ENCODE results near the gene PRDM15.

GRCh38 chr21:41883582-41883981 lies 4.4 kb upstream of the PRDM15 start:
- TF ChIP-seq YY1 (IDR thresholded peaks at IDR 0.05; ENCODE audit: extremely low read depth, insufficient replicate concordance, low read depth, low read length) (no peak), TCF7L2 (IDR thresholded peaks at IDR 0.05; ENCODE audit: borderline replicate concordance, extremely low read depth, insufficient read depth, insufficient read length) (no peak), ZBTB33 (IDR thresholded peaks at IDR 0.05; ENCODE audit: extremely low read depth, insufficient replicate concordance, low read length) (no peak), RAD21 (IDR thresholded peaks at IDR 0.05; ENCODE audit: low read depth) (no peak), REST (IDR thresholded peaks at IDR 0.05; ENCODE audit: low read depth) (no peak), POLR2AphosphoS5 (IDR thresholded peaks at IDR 0.05; ENCODE audit: low read depth, low read length) (no peak), POLR2A (IDR thresholded peaks at IDR 0.05; ENCODE audit: borderline replicate concordance, extremely low read depth, insufficient read depth, insufficient read length) (no peak), CEBPB (IDR thresholded peaks at IDR 0.05; ENCODE audit: low read depth) (no peak), JUND (IDR thresholded peaks at IDR 0.05) (no peak), CBX3 (IDR thresholded peaks at IDR 0.05; ENCODE audit: low read depth) (no peak)
- TF ChIP-seq, protein P1, sequence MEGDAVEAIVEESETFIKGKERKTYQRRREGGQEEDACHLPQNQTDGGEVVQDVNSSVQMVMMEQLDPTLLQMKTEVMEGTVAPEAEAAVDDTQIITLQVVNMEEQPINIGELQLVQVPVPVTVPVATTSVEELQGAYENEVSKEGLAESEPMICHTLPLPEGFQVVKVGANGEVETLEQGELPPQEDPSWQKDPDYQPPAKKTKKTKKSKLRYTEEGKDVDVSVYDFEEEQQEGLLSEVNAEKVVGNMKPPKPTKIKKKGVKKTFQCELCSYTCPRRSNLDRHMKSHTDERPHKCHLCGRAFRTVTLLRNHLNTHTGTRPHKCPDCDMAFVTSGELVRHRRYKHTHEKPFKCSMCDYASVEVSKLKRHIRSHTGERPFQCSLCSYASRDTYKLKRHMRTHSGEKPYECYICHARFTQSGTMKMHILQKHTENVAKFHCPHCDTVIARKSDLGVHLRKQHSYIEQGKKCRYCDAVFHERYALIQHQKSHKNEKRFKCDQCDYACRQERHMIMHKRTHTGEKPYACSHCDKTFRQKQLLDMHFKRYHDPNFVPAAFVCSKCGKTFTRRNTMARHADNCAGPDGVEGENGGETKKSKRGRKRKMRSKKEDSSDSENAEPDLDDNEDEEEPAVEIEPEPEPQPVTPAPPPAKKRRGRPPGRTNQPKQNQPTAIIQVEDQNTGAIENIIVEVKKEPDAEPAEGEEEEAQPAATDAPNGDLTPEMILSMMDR (IDR thresholded peaks at IDR 0.05 in 2 of 3, conservative IDR thresholded peaks at IDR 0.05 in 1 of 3; ENCODE audit: borderline replicate concordance in 1 of 3, insufficient read depth in 1 of 3, low read depth in 2 of 3, low read length in 2 of 3), result no peak
